ENCODE data around the gene ROBO1.
"Not testable (repeated sequence)": the region's sequence is repeated elsewhere in the genome, so short reads cannot be mapped to it uniquely, and the experiment has no call there.

The ROBO1 gene

DNA sequence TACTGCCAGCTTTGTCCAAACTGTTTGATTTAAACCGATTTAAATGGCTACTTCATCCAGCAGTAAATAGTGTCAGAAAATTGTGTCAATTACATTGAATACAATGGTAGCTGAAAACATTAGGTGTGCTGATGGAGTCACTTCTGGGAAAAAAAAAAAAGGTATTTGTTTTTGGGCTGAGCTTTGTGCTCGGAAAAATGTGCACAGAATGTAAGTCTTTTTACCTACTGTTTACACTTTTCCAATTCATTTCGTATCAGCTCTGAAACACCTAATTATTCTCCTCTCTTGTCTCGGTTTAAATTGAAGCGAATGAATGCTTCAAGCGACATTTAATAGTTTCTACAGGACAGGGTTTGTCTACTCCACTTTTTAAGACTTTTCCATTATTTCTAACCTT is 1078.4 kb downstream of the ROBO1 start:
- no peak for DNase-seq (ENCODE audit: low read depth)

DNA sequence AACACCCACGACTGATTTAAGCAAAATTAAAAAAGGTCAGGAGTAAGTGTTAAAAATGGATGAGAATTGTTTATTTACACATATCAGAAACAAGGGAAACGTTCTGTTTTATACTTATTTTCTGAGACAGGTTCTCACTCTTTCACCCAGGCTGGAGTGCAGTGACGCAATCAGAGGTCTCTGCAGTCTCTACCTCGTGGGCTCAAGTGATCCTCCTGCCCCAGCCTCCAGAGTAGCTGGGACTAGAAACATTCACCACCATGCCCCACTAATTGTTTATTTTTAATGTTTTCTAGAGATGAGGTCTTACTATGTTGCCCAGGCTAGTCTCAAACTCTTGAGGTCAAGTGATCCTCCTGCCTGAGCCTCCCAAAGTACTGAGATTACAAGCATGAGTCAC is 1080.3 kb downstream of the ROBO1 start:
- DNase-seq (ENCODE audit: low read depth) = no peak

DNA sequence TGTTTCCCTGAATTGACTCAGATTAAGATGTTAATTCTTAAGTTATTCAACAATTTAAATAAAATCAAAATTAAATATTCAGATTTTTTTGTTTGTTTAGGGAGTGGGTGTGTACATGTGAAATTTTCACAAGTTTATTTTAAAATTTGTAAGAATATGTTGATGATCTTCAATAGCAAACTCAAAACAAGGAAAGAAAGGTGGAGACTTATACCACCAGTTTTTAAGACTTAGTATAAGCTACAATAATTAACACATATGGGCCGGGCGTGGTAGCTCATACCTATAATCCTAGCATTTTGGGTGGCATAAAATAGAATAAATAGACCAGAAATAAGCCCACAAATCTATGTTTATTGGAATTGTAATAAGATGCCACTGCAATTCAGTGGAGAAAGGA is 1084.5 kb downstream of the ROBO1 start:
- DNase-seq (ENCODE audit: low read depth) = no peak

DNA sequence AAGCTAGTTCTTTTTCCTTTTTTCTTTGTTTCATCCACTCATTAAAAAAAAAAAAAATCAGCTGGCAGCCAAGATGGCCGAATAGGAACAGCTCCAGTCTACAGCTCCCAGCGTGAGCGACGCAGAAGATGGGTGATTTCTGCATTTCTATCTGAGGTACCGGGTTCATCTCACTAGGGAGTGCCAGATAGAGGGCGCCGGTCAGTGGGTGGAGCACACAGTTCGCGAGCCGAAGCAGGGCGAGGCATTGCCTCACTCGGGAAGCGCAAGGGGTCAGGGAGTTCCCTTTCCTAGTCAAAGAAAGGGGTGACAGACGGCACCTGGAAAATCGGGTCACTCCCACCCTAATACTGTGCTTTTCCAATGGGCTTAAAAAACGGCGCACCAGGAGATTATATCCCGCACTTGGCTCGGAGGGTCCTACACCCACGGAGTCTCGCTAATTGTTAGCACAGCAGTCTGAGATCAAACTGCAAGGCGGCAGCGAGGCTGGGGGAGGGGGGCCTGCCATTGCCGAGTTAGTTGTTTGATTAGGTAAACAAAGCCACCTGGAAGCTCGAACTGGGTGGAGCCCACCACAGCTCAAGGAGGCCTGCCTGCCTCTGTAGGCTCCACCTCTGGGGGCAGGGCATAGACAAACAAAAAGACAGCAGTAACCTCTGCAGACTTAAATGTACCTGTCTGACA is 1092.5 kb downstream of the ROBO1 start:
- DNase-seq (ENCODE audit: low read depth) = not testable (repeated sequence)

DNA sequence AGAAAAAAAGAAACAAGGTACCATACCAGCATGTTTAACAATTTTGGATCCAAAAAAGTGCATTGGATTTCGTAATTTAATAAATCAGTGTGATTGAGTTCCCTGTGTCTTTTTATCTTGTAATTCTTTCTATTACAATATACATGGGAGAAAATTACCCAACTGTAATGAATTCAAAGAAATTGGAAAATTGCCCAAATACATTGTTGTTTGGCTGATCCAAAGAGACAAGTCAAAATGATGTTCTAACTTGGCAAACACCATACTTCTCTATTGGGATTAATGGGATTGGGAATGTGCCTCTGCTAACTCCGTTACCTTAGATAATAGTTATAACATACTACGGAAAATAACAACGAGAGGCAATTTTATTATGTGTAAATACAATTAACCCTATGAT is 1097.1 kb downstream of the ROBO1 start:
- no peak for DNase-seq (ENCODE audit: low read depth)

DNA sequence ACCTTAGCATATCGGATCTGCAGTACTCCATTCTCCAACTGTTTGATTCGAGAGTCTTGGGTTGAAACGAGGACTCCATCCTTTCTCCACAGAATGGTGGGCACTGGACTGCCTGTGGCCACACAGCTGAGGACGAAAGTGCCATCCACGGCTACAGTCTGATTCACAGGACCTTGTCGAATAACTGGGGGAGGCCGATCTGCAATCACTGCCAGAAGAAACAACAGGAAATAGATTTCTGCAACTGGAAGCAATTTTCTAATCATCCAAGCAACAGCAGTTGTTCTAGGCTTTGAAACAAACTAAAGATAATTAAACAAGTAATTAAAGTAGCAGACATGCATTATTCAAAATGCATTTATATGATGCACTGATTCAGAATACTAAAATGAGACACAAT is 1097.7 kb downstream of the ROBO1 start:
- no peak for DNase-seq (ENCODE audit: low read depth)

DNA sequence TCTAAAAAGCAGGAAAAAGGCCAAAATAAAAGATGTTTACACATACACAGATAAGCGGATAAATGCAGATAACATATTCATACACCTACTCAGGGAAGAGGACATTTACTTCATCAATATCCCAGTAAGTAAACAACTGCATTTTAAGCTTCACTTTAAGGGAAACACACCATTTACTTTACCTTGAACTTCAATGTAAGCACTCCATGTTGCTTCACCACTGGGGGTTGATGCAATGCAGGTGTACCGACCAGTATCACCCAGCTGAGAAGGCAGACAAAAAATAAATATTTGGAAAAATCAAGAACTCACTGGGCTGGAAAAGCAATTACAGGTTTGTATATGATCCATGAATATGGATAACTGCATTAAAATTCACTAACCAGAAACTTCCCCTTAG is 1099.5 kb downstream of the ROBO1 start:
- no peak for DNase-seq (ENCODE audit: low read depth)

DNA sequence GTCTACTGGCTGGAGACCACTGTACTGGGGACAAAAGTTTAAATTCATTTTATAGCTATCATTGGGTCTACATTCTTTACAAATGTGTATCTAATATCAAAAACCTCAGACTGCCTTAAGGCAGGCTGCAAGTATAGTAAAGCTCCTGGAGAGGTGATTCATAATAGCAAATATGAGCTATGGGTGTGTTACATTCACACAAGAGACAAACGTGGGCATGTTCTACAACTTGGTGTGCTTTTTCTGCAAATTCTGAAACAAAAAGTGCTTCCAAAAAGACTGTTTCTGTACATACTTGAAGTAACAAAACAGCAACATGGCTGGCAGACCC is 1101.4 kb downstream of the ROBO1 start:
- DNase-seq (ENCODE audit: low read depth) = no peak

DNA sequence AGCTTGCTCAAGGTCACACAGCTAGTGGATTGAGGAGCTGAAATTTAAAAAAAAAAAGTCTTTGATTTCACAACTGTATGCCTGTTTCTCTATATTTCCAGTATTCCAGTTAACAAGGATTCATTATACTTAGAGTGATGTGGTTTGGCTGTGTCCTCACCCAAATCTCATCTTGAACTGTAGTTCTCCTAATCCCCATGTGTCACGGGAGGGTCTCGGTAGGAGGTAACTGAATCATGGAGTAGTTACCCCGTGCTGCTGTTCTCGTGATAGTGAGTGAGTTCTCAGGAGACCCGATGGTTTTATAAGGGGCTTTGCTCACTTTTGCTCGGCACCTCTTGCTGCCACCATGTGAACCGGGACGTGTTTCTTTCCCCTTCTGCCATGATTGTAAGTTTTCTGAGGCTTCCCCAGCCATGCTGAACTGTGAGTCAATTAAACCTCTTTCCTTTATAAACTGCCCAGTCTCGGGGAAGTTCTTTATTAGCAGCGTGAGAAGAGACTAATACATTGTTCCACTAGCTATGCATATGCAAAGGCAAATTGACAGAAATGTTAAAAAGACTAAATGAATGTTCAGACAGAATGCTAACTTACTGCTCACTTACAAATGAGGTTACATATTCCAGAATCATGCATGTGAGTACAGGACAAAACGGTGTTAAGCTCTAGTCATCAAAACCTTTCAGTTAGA is 1101.9 kb downstream of the ROBO1 start:
- DNase-seq (ENCODE audit: low read depth) = no peak

DNA sequence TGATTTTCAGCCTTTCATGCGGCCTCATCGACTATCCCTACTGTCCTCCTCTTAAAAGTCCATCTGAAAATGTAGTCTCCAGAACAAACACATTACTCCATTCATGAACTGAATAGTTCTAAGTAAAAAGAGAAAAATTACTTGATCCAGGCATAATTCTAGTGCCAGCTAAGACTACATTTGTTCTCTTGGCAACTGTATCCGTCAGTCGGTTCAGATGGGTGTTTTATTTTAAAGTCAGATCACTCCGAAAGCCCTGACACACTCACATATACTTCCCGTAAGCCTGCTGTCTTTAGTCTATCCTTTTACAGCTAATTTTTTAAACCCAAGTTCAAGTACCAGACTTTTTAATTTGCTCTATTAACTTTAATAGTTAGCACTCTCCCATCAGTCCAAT is 1102.7 kb downstream of the ROBO1 start:
- DNase-seq (ENCODE audit: low read depth) = no peak

DNA sequence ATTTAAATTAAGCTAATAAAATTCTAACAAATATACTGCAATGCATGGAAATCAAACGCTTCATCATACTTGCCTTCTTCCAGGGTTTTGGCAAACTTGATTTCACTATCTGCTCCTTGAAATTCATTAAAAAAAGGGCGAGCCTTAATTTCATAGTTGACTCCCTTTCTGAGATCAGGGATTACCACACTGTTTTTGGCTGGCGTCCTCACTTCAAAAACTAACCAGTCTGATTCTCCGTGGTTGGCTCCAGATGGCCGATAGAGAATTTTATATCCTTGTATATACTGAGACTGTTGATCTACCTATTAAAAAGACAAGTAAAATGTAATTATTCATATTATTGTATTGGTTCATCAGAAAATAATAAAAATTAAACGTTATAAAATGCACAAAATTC is 1106.8 kb downstream of the ROBO1 start:
- DNase-seq (ENCODE audit: low read depth) = no peak

DNA sequence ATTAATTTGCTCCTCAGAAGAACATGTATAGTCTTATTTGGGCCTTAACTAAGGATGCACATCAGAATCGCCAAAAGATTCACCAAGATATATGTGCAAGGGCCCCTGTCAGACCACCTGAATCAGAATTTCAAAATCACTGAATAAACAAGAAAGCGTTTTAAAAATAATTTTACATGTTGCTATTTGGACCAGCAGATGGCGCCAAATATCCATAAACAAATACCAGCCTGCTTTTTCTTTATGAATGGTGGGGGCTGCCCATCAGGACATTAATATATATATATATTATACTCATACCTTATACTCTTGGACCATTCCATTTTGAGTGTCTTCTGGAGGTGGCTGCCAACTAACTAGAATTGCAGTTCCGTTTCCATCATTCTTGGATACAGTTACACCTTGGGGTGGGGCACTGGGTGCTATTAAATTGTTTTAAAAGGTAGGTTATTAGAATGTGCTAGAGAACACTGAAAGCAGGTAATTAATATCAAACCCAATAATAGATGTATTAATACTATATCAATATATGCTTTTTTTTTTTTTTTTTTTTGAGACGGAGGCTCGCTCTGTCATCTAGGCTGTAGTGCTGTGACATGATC is 1108.3 kb downstream of the ROBO1 start:
- DNase-seq (ENCODE audit: low read depth) = no peak

DNA sequence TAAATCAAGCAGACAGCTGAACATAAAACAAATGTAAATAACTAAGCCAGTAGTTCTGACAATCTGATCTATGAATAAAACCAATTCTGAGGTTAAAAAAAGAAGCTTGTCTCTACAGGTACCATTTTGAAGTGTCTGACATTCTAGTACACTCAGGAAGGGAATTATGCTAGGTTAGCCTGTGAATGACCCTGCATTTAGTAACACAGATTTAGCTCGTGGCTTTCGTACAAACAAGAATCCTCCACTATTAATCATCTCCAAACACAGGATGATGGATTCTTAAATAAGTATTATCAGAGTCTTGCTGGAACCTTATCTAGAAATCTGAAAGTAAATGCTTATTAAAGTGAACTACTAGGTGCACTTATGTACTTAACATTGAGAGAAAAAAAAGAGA is 1120.1 kb downstream of the ROBO1 start:
- no peak for DNase-seq (ENCODE audit: low read depth)

DNA sequence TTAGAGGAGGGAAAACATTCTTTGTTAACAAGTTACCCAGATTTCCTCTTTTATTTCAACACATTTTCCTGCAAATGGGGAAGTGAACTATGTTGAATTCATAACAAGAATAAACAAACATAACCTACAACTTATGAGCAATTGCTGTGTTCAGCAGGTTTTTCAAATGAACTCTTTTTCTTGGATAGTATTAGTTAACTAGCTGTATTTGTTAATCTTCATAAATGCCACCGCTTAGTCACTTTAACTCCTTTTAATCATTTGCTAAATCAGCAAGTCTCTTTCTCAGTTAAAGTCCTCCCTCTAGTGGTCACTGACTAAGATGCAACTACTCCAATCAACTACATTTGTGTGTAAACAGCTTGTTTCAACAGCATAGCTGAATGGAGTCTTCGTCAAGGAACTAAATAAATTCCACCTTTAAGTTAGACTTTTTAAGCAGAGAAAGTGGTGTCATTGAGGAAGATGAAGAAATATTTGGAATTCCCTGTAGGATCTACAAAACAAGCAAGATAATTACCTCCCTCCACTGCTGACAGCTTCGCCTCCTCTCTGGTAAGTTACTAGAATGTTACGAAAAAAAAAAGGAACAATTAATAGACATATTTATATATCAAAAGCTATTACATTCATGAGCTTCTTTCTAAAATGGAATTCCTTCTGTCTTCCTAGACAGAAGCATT is 1122.0 kb downstream of the ROBO1 start:
- DNase-seq (ENCODE audit: low read depth) = no peak

DNA sequence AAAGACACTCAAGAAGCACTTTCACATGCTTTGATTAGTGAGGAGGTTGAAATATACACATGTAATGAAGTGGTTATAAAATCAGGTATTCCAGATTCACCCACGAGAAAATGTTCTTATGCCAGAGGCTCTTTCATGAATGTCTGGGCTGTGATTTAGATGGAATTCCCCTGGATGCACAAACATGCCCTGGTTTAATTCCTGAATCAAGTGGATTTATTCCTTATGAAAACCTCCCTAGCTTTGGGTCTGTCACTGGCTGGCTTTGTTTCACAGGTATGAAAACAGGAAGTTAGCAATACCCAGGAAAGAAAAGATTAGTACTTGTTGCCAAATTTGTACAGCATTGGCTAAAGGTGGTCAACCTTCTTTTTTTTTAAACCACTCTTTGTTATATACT is 1123.0 kb downstream of the ROBO1 start:
- no peak for DNase-seq (ENCODE audit: low read depth)

DNA sequence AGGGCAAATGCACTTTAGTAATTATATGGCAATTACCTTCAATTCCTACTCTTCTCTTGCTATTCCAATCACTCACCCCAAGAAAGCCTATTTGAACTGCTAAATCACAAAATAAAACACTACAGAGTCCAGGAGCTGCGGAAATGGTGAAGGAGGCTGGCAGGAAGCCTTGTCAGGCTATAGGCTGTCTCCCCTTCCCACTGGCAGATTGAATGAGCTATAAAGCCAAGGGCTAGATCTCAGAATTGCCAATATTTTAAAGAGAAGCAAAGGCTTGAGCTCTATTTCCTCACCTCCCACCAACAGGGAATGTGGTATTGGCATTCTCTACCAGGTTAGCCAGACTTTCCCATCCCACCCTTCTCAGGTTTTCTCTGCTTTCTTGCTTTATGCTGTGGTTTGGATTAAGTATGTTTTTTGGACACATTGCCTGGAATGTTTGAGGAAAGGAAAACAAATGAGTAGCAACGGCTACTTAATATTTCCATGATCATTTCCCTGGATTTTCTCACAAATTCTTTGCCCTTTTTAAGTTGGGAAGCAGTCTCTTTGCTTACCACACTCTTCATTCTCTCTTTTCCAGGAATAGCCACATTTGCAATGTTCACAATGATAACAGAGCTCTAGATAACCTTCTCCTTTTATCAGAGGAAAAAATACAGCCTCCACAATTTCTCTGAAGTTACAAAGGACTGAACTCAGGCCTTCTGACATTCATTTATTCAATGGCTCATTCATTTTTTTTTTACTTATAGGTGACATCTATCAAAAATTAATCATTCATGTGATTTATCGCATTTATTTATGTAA is 1125.4 kb downstream of the ROBO1 start:
- no peak for DNase-seq (ENCODE audit: low read depth)

DNA sequence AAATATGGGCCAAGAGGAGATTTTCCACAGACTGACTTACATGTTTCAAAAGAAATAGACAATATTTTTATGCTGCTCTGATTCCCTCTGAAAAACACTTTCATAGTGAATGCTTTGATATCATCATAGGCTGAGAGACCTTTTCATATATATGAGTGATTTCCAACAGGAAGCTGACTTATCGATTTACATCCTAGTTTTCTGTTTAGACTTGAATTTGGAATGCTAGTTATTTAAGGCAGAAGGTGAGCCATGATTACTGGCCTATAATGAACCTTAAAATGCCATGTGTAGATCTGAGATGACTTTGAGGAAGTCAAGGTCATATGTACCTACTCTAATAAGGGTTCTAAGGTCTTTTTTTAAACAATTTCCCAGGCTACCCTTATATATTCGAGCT is 1126.1 kb downstream of the ROBO1 start:
- DNase-seq (ENCODE audit: low read depth) = no peak

DNA sequence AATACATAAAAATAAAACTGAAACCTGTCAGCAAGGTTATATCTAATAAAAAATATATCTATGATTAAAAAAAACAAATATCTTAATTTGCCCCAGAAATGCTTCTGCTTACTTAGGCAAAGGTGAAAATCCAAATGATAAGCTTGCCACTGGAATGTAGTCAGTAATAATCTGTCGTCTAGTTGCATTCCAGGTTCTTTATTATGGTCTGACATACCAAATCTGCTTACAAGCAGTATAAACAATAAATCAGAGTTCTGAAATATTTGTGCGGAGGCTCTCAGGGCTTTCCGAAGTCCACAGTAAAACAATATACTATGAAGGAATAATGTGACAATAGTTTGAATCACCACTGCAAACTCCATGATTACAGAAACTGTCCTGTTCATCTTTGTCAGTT is 1133.5 kb downstream of the ROBO1 start:
- DNase-seq (ENCODE audit: low read depth) = no peak

DNA sequence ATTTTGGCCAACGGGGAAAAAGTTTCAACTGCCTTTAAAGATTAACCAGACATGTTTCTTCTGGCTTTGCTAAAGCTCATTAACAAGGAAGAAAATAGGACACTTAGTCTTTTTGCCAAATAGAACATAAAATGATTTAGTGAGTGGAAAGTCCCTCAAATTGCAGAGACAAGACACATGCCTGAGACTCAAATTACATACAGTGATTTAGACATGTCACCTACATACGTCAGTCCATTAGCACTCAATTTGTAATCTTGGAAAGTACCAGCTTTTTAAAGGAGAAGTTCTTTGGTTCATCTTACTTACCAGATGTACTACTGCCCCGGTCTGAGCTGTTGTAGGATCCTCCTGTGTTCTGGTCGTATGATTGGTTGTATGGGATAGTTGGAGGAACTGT is 1134.2 kb downstream of the ROBO1 start:
- DNase-seq (ENCODE audit: low read depth) = no peak

DNA sequence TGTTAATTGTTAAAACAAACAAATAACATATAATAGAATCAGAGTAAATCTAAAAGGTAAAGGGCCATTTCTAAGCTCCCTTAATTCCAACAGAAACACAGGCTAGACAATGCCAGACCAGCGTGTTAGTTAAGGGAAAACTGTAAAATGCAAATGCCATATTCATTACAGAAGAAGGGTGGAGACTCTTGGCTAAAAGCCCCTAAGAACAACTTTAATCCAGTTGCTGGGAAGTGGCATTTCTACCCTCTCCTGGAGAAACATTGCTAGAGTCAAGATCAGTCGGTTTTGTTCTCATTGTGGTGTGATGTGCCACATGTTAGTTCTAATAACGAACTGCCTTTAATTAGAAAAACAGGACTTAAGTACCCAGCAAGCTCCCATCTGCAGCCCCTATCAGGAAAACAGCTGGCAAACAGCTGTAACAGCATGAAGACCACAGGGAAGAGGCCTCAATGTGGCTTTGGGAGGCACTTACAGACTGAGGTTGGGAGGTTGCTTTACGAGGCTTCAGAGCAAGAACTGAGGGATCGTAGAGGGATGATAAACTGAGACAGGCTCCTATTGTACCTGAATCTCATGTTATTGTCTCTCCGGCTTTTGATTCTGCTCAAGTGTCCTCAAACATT is 1134.8 kb downstream of the ROBO1 start:
- no peak for DNase-seq (ENCODE audit: low read depth)

DNA sequence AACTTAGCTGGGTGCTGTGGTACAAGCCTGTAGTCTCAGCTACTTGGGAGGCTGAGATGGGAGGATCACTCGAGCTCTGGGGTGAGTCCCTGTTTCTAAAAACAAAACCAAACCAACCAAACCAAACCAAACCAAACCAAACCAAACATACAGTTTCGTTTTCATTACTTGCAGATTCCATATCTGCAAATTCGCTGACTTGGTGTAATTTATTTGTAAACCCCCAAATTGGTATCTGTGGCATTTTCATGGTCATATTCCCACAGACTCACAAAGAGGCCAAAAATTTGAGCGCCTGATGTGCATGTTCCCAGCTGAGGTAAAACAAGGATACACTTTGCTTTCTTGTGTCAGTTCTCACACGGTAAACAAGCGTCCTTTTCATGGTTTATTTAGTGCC is 1138.3 kb downstream of the ROBO1 start:
- DNase-seq (ENCODE audit: low read depth) = no peak

All from CMK (cell line).